GM12875 (cell line): Measurements from ENCODE around the gene ATP2B3.

Experiments used
- H3K4me3 ChIP-seq: one replicate; pipeline ENCODE4 v1.5.1; 2011; ENCODE audit warnings: low read depth, low read length, control low read depth
- TF ChIP-seq, protein P1 (sequence below): IDR thresholded peaks from 2 replicates; pipeline ENCODE4 v1.5.1; 2011; ENCODE audit warnings: low read depth, mild to moderate bottlenecking, control low read depth, inconsistent platforms, low read length, moderate library complexity, borderline replicate concordance; ENCODE audit not compliant: insufficient read depth

ATP2B3 gene

DNA sequence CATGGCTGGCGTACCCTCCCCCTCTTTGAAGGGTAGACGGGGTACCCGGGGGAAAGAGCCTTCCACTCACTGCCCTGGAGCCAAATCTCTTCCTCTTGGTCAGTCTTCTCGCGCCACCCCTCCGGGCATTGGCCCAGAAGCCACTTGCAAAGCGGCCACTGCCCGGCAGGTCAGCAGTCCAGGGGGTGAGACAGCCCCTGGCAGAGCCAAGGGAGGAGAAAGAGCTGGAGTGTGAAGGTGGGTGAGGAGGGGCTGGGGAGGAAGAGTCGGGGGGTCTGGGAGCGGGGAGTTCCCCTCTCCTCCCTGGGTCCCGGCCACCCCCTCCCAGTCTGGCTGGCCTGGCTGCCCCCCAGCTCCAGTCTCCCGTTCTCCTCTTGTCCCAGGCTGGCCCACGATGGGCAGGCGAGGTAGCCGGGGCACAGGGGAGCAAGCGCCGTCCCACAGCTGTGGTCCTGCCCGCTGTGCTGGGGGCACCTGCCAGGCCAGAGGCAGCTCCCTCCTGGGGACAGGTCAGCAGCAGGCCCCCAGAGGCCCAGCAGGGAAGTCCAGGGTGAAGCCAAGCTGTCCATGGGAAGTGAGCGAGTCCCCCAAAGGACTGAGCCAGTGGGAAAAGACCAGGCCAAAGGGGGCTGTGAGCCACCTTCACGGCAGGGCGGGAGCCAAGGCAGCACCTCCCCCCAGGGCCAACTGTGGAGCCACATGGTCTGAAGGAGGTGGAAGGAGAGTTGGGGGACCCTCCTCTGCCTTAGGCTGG is 108.0 kb downstream of the ATP2B3 start:
- no peak overlapping the region for H3K4me3 ChIP-seq
- TF ChIP-seq, protein P1, sequence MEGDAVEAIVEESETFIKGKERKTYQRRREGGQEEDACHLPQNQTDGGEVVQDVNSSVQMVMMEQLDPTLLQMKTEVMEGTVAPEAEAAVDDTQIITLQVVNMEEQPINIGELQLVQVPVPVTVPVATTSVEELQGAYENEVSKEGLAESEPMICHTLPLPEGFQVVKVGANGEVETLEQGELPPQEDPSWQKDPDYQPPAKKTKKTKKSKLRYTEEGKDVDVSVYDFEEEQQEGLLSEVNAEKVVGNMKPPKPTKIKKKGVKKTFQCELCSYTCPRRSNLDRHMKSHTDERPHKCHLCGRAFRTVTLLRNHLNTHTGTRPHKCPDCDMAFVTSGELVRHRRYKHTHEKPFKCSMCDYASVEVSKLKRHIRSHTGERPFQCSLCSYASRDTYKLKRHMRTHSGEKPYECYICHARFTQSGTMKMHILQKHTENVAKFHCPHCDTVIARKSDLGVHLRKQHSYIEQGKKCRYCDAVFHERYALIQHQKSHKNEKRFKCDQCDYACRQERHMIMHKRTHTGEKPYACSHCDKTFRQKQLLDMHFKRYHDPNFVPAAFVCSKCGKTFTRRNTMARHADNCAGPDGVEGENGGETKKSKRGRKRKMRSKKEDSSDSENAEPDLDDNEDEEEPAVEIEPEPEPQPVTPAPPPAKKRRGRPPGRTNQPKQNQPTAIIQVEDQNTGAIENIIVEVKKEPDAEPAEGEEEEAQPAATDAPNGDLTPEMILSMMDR = no peak

DNA sequence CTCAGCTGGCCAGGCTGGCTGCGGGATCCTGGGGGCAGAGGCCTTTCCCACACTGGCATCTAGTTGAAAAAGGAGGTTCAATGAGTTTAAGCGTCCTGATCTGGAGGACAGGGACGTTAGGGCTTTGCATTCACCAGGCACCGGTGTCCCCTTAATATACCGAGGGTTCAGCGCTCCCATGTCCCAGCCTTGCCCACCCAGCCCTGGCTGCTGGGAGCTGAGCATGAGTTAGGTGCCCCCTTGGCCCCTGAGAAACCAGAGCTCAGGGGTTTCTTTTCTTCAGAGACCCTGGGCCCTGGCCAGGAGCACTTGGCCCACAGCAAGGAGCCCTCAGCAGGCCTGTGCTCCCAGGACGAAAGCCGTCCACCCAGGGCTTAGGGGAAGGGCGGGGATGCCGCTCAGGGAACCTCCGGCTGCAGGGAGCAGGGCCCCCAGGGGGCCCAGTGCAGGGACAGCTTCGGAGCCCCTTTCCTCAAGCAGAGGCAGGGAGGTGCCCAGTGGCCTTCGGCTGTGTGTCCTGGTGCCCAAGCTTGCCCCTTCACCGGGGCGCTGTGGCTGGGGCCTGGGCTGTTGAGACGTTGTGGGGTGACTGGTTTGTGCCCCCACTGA is 108.7 kb downstream of the ATP2B3 start:
- TF ChIP-seq, protein P1 = no peak
- no peak overlapping the region for H3K4me3 ChIP-seq

DNA sequence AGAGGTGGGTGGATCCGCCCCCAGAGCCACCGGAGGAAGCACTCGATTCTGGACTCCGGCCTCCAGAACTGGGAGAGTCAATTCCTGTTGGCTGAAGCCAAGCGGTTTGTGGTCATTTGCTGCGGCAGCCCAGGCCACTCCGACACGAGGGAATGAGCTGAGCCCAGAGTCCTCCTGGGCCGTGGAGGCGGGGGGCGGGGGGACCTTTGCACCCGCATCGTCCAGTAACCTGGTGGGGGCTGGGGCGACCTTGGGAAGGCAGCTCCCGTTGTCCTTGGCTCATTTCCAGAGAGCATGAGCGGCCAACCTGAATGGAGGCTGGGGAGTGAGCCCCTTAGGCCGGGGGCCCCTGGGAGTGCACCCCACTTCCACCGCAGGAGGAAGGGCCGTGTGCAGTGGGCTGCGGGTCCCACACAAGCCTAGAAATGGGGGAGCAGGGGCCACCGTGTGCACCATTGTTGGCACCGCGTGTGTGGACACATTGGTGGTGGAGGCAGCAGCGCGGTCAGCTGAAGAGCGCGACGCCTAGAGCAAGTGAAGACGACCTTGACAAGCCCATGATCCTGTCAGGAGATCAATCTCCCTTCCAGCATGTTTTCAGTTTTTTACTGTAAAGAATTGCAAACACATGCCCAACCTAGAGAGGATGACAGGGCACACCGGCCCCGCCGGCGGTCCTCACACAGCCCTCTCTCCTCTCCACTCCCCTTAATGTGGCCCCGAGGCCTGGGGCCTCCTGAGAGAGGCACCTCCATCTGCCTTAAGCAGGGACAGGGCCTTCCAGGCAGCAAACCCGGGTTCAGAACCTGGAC is 109.6 kb downstream of the ATP2B3 start:
- no peak overlapping the region for H3K4me3 ChIP-seq

DNA sequence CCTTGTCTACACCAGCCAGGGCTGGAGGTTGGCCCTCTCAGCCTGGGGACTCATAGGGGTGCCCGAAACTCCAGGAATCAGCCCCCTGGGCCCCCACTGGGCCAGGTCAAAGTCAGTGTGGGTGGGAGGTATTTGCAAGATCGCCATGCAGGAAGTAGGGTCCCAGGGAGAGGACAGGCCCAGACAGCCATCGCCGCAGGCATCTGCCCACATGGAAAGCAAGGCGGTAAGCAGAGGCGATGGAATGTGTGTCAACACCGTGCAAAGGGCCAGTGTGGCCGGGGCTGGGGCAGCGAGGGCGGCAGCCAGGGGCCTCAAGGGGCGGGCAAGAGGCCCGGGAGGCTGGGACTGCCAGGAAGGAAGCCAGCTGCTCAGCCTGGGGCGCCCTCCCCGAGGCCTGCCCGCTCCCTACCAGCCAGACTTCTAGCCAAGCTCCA is 110.3 kb downstream of the ATP2B3 start:
- no peak overlapping the region for H3K4me3 ChIP-seq
- TF ChIP-seq, protein P1 = no peak

More for the DNA sequence above, 109.6 kb downstream of the ATP2B3 start:
- TF ChIP-seq, protein P1 = no peak

DNA sequence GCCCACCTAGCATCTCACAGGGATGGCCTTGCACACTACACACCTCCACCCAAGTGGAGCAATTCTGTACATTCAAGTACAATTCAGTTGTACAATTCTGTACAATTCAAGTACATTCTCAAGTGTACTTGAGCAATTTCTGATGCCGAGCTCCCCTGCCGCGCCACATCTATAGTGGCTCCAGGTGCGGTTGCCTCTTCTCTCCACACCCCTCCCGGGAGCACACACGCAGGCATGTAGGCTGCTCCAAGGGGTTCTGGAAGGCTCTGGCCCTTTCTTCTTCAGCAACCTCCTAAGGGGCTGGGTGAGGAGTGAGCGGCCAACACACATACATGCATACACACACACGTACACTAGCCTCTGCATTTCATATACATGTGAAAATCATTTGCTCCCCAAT is 110.7 kb downstream of the ATP2B3 start:
- H3K4me3 ChIP-seq = no peak overlapping the region
- TF ChIP-seq, protein P1 = no peak

DNA sequence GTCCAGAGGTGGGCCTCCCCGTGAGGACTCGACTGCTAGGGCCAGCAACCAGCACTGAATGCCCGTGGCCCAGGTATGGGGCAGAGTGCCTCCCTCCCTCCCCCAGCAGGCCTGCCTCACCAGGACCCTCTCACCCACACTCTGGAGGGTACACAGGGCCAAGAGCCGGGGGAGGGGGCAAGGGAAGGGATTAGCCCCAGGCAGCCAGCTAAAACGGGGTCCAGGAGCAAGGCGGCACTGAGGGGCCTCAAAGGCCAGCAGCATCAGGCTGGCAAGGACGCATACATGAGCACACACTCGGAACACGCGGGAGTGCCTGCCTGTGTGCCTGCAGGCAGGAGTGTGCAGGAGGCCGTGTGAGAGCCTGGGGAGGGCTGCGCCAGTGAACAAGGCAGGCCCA is 111.2 kb downstream of the ATP2B3 start:
- TF ChIP-seq, protein P1 = no peak
- H3K4me3 ChIP-seq = no peak overlapping the region
